ENCODE data around the gene KIAA1217.
"Not testable (repeated sequence)": the region's sequence is repeated elsewhere in the genome, so short reads cannot be mapped to it uniquely, and the experiment has no call there.

DNA sequence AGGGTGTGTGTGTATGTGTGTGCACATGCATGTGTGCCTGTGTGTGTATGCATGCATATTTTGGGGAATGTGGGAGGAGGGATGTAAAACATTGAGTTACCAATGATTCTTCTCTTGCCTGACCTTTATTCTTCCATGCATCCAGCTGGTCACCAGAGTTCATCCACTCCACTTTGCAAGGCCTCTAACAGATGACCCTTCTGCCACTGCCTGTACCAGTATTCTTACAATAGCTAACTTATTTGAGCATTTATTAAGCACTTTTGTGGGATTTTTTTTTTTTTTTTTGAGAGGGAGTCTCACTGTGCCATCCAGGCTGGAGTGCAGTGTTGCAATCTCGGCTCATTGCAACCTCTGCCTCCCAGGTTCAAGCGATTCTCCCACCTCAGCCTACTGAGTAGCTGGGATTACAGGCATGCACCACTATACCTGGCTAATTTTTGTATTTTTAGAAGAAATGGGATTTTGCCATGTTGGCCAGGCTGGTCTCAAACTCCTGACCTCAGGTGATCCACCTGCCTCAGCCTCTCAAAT is 233.8 kb downstream of the KIAA1217 start:
- TF ChIP-seq, protein P1, sequence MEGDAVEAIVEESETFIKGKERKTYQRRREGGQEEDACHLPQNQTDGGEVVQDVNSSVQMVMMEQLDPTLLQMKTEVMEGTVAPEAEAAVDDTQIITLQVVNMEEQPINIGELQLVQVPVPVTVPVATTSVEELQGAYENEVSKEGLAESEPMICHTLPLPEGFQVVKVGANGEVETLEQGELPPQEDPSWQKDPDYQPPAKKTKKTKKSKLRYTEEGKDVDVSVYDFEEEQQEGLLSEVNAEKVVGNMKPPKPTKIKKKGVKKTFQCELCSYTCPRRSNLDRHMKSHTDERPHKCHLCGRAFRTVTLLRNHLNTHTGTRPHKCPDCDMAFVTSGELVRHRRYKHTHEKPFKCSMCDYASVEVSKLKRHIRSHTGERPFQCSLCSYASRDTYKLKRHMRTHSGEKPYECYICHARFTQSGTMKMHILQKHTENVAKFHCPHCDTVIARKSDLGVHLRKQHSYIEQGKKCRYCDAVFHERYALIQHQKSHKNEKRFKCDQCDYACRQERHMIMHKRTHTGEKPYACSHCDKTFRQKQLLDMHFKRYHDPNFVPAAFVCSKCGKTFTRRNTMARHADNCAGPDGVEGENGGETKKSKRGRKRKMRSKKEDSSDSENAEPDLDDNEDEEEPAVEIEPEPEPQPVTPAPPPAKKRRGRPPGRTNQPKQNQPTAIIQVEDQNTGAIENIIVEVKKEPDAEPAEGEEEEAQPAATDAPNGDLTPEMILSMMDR (IDR thresholded peaks at IDR 0.05), result not testable (repeated sequence)
- TF ChIP-seq POLR2A (IDR thresholded peaks at IDR 0.05), result not testable (repeated sequence)

All from adrenal gland (tissue), 5 donors.